Keratinocyte (primary cell): ENCODE results near the gene CDH6. TPM values are rescaled to one million over a fixed set of nuclear protein-coding genes. Genes with fewer than 3 reads are reported as not detected.

ENCODE experiments used
- DNase-seq: peaks from one replicate; pipeline ENCODE4 v3.0.0-alpha.2; 2011; ENCODE audit warnings: low read depth, missing footprints, low spot score
- FAIRE-seq: peaks from 2 replicates; lab custom pipeline; 2011; peaks lifted over from hg19 to GRCh38; lab: Jason Lieb, UNC
- H2AFZ ChIP-seq: 2 replicates; pipeline ENCODE4 v1.6.0; 2012; ENCODE audit warnings: low read length, control low read depth, inconsistent platforms; ENCODE audit not compliant: control insufficient read depth
- H3K27ac ChIP-seq: 2 replicates; pipeline ENCODE4 v1.5.1; 2011; ENCODE audit warnings: low read length; ENCODE audit not compliant: control insufficient read depth, insufficient read depth
- H3K27me3 ChIP-seq: 3 replicates; pipeline ENCODE4 v1.6.0; 2011; ENCODE audit warnings: low read length; ENCODE audit not compliant: control insufficient read depth, insufficient read depth; ENCODE audit errors: extremely low read depth
- H3K36me3 ChIP-seq, 2 experiments: 2 replicates in 1 of 2; 3 replicates in 1 of 2; pipeline ENCODE4 v1.5.1; 2011; ENCODE audit warnings: low read length in 2 of 2, mild to moderate bottlenecking in 1 of 2; ENCODE audit not compliant: control insufficient read depth in 2 of 2, insufficient read depth in 2 of 2; ENCODE audit errors: extremely low read depth in 1 of 2
- H3K4me1 ChIP-seq: 3 replicates; pipeline ENCODE4 v1.5.1; 2011; ENCODE audit warnings: low read length; ENCODE audit not compliant: control insufficient read depth, insufficient read depth; ENCODE audit errors: extremely low read depth
- H3K4me2 ChIP-seq: 3 replicates; pipeline ENCODE4 v1.6.0; 2011; ENCODE audit warnings: low read depth, low read length; ENCODE audit not compliant: control insufficient read depth, insufficient read depth; ENCODE audit errors: extremely low read depth
- H3K4me3 ChIP-seq, 3 experiments: fragments of 200-600 bp in 1 of 3; sonication (generic) in 1 of 3; 2 replicates in 2 of 3; 3 replicates in 1 of 3; pipeline ENCODE4 v1.5.1; 2011 to 2016; ENCODE audit warnings: low read length in 3 of 3, mild to moderate bottlenecking in 3 of 3, control low read depth in 2 of 3, inconsistent platforms in 1 of 3, low read depth in 1 of 3, mixed read lengths in 1 of 3, mixed run types in 1 of 3, moderate library complexity in 1 of 3; ENCODE audit not compliant: control insufficient read depth in 2 of 3, insufficient read depth in 2 of 3; ENCODE audit errors: extremely low read depth in 1 of 3
- H3K79me2 ChIP-seq: 2 replicates; pipeline ENCODE4 v1.6.0; 2012; ENCODE audit warnings: low read length; ENCODE audit not compliant: control insufficient read depth, insufficient read depth
- H3K9ac ChIP-seq: 3 replicates; pipeline ENCODE4 v1.6.0; 2011; ENCODE audit warnings: low read length; ENCODE audit not compliant: control insufficient read depth, insufficient read depth; ENCODE audit errors: extremely low read depth
- H3K9me1 ChIP-seq: 3 replicates; pipeline ENCODE4 v1.6.0; 2011; ENCODE audit warnings: low read length; ENCODE audit not compliant: control insufficient read depth, insufficient read depth; ENCODE audit errors: extremely low read depth
- H3K9me3 ChIP-seq: 2 replicates; pipeline ENCODE4 v1.5.1; 2012; ENCODE audit warnings: low read depth, low read length; ENCODE audit not compliant: control insufficient read depth
- H4K20me1 ChIP-seq: 3 replicates; pipeline ENCODE4 v1.6.0; 2011; ENCODE audit warnings: low read length; ENCODE audit not compliant: control insufficient read depth, insufficient read depth; ENCODE audit errors: extremely low read depth
- CTCF ChIP-seq, 3 experiments: IDR thresholded peaks in 1 of 3; conservative IDR thresholded peaks in 1 of 3; optimal IDR thresholded peaks in 1 of 3; 2 replicates in 2 of 3; 3 replicates in 1 of 3; pipeline versions ENCODE3 to v1.5.1; 2011; ENCODE audit warnings: low read length in 3 of 3, mild to moderate bottlenecking in 3 of 3, moderate library complexity in 2 of 3, control low read depth in 1 of 3, inconsistent platforms in 1 of 3; ENCODE audit not compliant: insufficient read depth in 2 of 3; ENCODE audit errors: extremely low read depth in 1 of 3
- EZH2 ChIP-seq: IDR thresholded peaks from one replicate; pipeline ENCODE4 v1.6.1; 2012; ENCODE audit warnings: inconsistent platforms, mild to moderate bottlenecking, low read length, moderate library complexity
- dilution Hi-C: fragments of 300-500 bp; cut with MboI; formaldehyde crosslinking; loops from one replicate; pipeline ENCODE4 v1.7.0; 2020; ENCODE audit warnings: low sequenced_read_pairs; ENCODE audit not compliant: extremely low pct_ligation_motif_present
- polyA plus RNA-seq, 5 experiments: library from polyadenylated mRNA; depleted of rRNA in 3 of 5; stranded (reverse) in 3 of 5; stranded (forward) in 1 of 5; unstranded in 1 of 5; fragments of >200 nt; gene quantifications; 1 replicate in 1 of 5; 2 replicates in 3 of 5; 3 replicates in 1 of 5; pipeline versions ENCODE4 v1.2.1 to v1.2.3, GENCODE V29; 2011 to 2012; ENCODE audit warnings: missing spikeins in 2 of 5, low read depth in 1 of 5, low replicate concordance in 1 of 5

CDH6 gene
- polyA plus RNA-seq, 1 donor (not counting 4 experiments of a cell fraction or from before 2014, with no cell fraction given), result not detected

- no peak overlapping the region for H3K4me2 ChIP-seq
- DNase-seq, result no peak
- no peaks in the 10 kb centered on the region for H3K27me3 ChIP-seq
- no peak overlapping the region for H3K4me3 ChIP-seq
- H3K79me2 ChIP-seq, result no peaks in the 10 kb centered on the region
- dilution Hi-C loops, result no loop called here
- no peaks in the 10 kb centered on the region for H3K36me3 ChIP-seq
- FAIRE-seq, result no peak
- no peak overlapping the region for H3K9ac ChIP-seq
- H3K4me1 ChIP-seq, result no peaks in the 10 kb centered on the region
- no peak overlapping the region for H3K27ac ChIP-seq
- no peaks in the 10 kb centered on the region for H3K9me3 ChIP-seq
- no peaks in the 10 kb centered on the region for H3K9me1 ChIP-seq
- no peak for TF ChIP-seq CTCF (optimal IDR thresholded peaks at IDR 0.05 in 1 of 3, IDR thresholded peaks at IDR 0.05 in 1 of 3, conservative IDR thresholded peaks at IDR 0.05 in 1 of 3; ENCODE audit: extremely low read depth in 1 of 3, insufficient read depth in 2 of 3, low read length in 3 of 3)
- no peak for TF ChIP-seq EZH2
- no peak overlapping the region for H2AFZ ChIP-seq
- no peaks in the 10 kb centered on the region for H4K20me1 ChIP-seq
Observed at GRCh38 chr5:31185951-31186350, 7.5 kb upstream of the CDH6 start.

DNA sequence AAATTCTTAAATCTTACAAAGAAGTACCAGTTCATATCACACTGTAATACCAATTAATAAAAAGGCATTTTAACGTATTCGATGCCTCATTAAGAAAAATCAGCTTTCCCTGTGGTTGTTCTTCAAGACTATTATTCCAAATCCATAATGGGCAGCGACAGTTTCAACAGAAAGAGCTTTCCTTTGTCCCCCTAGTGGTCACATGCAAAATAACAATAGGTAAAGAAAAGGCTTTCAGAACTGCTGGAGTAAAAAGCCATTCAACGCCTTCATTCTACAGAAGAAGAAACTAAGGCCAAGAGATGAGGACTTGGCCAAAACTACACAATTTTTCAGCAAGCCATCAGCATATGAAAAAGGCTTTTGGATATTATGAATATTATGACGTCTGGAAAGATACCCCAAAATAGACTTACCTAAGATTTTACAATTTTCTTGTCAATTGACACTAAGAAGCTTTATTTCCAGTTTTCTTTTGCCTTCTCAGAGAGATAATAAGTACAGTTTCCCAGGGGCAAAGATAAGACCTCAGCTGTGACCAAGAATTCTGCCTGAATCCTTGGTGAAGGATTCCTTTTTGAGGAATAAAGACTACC, 6.7 kb upstream of the CDH6 start:
- Histone ChIP-seq H3K9me1 (no peaks in the 10 kb centered on the region), H3K9ac (no peak overlapping the region), H3K27me3 (no peaks in the 10 kb centered on the region), H3K4me2 (no peak overlapping the region), H3K9me3 (no peaks in the 10 kb centered on the region), H3K4me3 (no peak overlapping the region), H3K4me1 (no peaks in the 10 kb centered on the region), H3K79me2 (no peaks in the 10 kb centered on the region), H3K27ac (no peak overlapping the region), H3K36me3 (no peaks in the 10 kb centered on the region), H4K20me1 (no peaks in the 10 kb centered on the region), H2AFZ (no peak overlapping the region)
- FAIRE-seq (no peak), DNase-seq (no peak)
- dilution Hi-C loops, result no loop called here
- peak in 2 of 3 experiments; percentile 55 to 66 for TF ChIP-seq CTCF (optimal IDR thresholded peaks at IDR 0.05 in 1 of 3, IDR thresholded peaks at IDR 0.05 in 1 of 3, conservative IDR thresholded peaks at IDR 0.05 in 1 of 3; ENCODE audit: extremely low read depth in 1 of 3, insufficient read depth in 2 of 3, low read length in 3 of 3)
- no peak for TF ChIP-seq EZH2
